Body of pancreas (tissue), 4 donors: ENCODE measurements around the gene MAP3K7CL.

ENCODE experiments used
- POLR2A ChIP-seq, 3 donors: fragments of 450-650 bp; IDR thresholded peaks; one replicate each; pipeline ENCODE4 v1.6.1; 2016; ENCODE audit warnings: antibody characterized with exemption in 3 of 3, mild to moderate bottlenecking in 2 of 3
- TF ChIP-seq, protein P1 (sequence below), 7 experiments: fragments of 450-650 bp in 4 of 7; fragments of 200-600 bp in 3 of 7; sonication (generic) in 3 of 7; IDR thresholded peaks; one replicate each; pipeline ENCODE4 v1.5.1; 2016 to 2019; ENCODE audit warnings: antibody characterized with exemption in 7 of 7

DNA sequence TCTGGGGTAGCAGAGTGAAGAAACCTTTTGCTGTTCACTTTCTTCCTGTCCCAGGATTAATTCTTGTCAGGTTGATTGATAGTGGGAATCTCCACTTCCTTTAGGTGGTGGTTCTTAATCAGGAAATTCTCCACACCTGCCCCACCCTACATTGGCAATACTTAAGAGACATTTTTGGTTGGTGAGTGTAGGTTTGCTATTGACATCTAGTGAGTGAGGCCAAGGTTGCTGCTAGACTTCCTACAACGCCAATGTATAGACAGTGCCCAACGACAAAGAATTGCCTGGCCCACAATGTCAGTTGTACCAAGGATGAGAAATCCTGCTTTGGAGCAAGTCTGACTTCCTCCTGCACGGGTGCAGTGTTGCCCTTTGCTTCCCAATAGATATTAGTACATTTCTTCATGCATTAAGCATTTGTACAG, 38.5 kb downstream of the MAP3K7CL start:
- TF ChIP-seq, protein P1, sequence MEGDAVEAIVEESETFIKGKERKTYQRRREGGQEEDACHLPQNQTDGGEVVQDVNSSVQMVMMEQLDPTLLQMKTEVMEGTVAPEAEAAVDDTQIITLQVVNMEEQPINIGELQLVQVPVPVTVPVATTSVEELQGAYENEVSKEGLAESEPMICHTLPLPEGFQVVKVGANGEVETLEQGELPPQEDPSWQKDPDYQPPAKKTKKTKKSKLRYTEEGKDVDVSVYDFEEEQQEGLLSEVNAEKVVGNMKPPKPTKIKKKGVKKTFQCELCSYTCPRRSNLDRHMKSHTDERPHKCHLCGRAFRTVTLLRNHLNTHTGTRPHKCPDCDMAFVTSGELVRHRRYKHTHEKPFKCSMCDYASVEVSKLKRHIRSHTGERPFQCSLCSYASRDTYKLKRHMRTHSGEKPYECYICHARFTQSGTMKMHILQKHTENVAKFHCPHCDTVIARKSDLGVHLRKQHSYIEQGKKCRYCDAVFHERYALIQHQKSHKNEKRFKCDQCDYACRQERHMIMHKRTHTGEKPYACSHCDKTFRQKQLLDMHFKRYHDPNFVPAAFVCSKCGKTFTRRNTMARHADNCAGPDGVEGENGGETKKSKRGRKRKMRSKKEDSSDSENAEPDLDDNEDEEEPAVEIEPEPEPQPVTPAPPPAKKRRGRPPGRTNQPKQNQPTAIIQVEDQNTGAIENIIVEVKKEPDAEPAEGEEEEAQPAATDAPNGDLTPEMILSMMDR (IDR thresholded peaks at IDR 0.05): no peak
- no peak for TF ChIP-seq POLR2A (IDR thresholded peaks at IDR 0.05)
